Adipose tissue (tissue), 3 donors: ENCODE measurements around the gene SLC12A8. TPM values are rescaled to one million over a fixed set of nuclear protein-coding genes. Genes with fewer than 3 reads are reported as not detected.
"Not testable (repeated sequence)": the region's sequence is repeated elsewhere in the genome, so short reads cannot be mapped to it uniquely, and the experiment has no call there.

Experiments
- H3K27ac ChIP-seq: one replicate; pipeline ENCODE4 v1.5.1; 2013; ENCODE audit warnings: low read depth, low read length
- WGBS, 3 donors: extraction: QIAGEN DNeasy Blood & Tissue Kit; methylation state at CpG; one replicate each; pipeline ENCODE4 v1.1.7; 2013; 5-methylcytosine and 5-hydroxymethylcytosine counted together
- polyA plus RNA-seq, 3 donors: library from polyadenylated mRNA; stranded (reverse); fragments of 200-250 nt; gene quantifications; one replicate each; pipeline ENCODE4 v1.2.3, GENCODE V29; 2013
- donor health status: healthy with polysubstance abuse.
- donor health status: Bipolar disorder and iron deficiency.
- donor health status: healthy.

Gene SLC12A8
- polyA plus RNA-seq, 3 donors = 1.6 to 4.1 (median 3.0) TPM

- no peak overlapping the region for H3K27ac ChIP-seq
- 93 to 96% (median 94%) methylated on average over 9 of the region's 9 CpGs for WGBS, 3 donors
Observed at GRCh38 chr3:125108833-125109535, 103.6 kb downstream of the SLC12A8 start.

GRCh38 chr3:125107861-125108567, 104.5 kb downstream of the SLC12A8 start:
- no peak overlapping the region for H3K27ac ChIP-seq
- WGBS, 3 donors = 77 to 92% (median 79%) methylated on average over 13 of the region's 13 CpGs

- WGBS, 3 donors = 93 to 100% (median 98%) methylated on average over 3 of the region's 3 CpGs
- H3K27ac ChIP-seq = no peak overlapping the region
Observed at GRCh38 chr3:125107363-125107762, 105.2 kb downstream of the SLC12A8 start.

- H3K27ac ChIP-seq = no peak overlapping the region
- 78 to 89% (median 83%) methylated on average over 1 of the region's 1 CpG for WGBS, 3 donors
Observed at GRCh38 chr3:125105116-125105515, 107.4 kb downstream of the SLC12A8 start.

GRCh38 chr3:125104639-125105038, 107.9 kb downstream of the SLC12A8 start:
- 93 to 97% (median 97%) methylated on average over 1 of the region's 1 CpG for WGBS, 3 donors
- H3K27ac ChIP-seq = no peak overlapping the region

- 93 to 100% (median 95%) methylated on average over 1 of the region's 1 CpG for WGBS, 3 donors
- no peak overlapping the region for H3K27ac ChIP-seq
Observed at GRCh38 chr3:125103406-125103805, 109.1 kb downstream of the SLC12A8 start.

- 82 to 88% (median 85%) methylated on average over 6 of the region's 6 CpGs for WGBS, 3 donors
- H3K27ac ChIP-seq = no peak overlapping the region
Observed at GRCh38 chr3:125102470-125102869, 110.1 kb downstream of the SLC12A8 start.

GRCh38 chr3:125098611-125099291, 113.8 kb downstream of the SLC12A8 start:
- whole genome bisulfite sequencing, 3 donors = 77 to 95% (median 82%) methylated on average over 4 of the region's 4 CpGs
- no peak overlapping the region for H3K27ac ChIP-seq

GRCh38 chr3:125090649-125091048, 121.9 kb downstream of the SLC12A8 start:
- H3K27ac ChIP-seq = no peak overlapping the region

GRCh38 chr3:125087768-125088391, 124.7 kb downstream of the SLC12A8 start:
- WGBS, 3 donors = 73 to 87% (median 77%) methylated on average over 6 of the region's 6 CpGs
- H3K27ac ChIP-seq = no peak overlapping the region

- H3K27ac ChIP-seq = no peak overlapping the region
Observed at GRCh38 chr3:125085166-125085565, 127.4 kb downstream of the SLC12A8 start.

- WGBS, 3 donors = 77 to 86% (median 83%) methylated on average over 10 of the region's 10 CpGs
- H3K27ac ChIP-seq = no peak overlapping the region
Observed at GRCh38 chr3:125083776-125084175, 128.8 kb downstream of the SLC12A8 start.

- not testable (repeated sequence) for H3K27ac ChIP-seq
- WGBS, 3 donors = 64 to 88% (median 74%) methylated on average over 4 of the region's 4 CpGs
Observed at GRCh38 chr3:125082339-125082738, 130.2 kb downstream of the SLC12A8 start.

- 86 to 95% (median 89%) methylated on average over 1 of the region's 1 CpG for WGBS, 3 donors
- H3K27ac ChIP-seq = no peak overlapping the region
Observed at GRCh38 chr3:125080077-125080476, 132.5 kb downstream of the SLC12A8 start.

GRCh38 chr3:125079675-125080045, 132.9 kb downstream of the SLC12A8 start:
- WGBS, 3 donors = 70 to 82% (median 76%) methylated on average over 1 of the region's 1 CpG
- H3K27ac ChIP-seq = no peak overlapping the region

- 82 to 92% (median 84%) methylated on average over 6 of the region's 6 CpGs for whole genome bisulfite sequencing, 3 donors
- no peak overlapping the region for H3K27ac ChIP-seq
Observed at GRCh38 chr3:125078951-125079674, 133.4 kb downstream of the SLC12A8 start.

- WGBS, 3 donors = 92 to 99% (median 93%) methylated on average over 3 of the region's 3 CpGs
- H3K27ac ChIP-seq = no peak overlapping the region
Observed at GRCh38 chr3:125077864-125078263, 134.7 kb downstream of the SLC12A8 start.

- H3K27ac ChIP-seq = no peak overlapping the region
- 69 to 82% (median 80%) methylated on average over 1 of the region's 1 CpG for WGBS, 3 donors
Observed at GRCh38 chr3:125076464-125076863, 136.1 kb downstream of the SLC12A8 start.
